ENCODE data around the gene EIF2AK2.

- TF ChIP-seq POLR2A (IDR thresholded peaks at IDR 0.05) (no peak), CTCF (IDR thresholded peaks at IDR 0.05) (no peak)
Observed at GRCh38 chr2:37119157-37119556, 37.6 kb downstream of the EIF2AK2 start.

Data from adrenal gland (tissue), 5 donors.